Activated CD4-positive, alpha-beta T cell treated with anti-CD3 and anti-CD28 coated beads, Interleukin-2, amount 10 ng/mL, durations not matched to agents 7 days and 5 days (primary cell): ENCODE data around the gene TCEAL7. TPM values are rescaled to one million over a fixed set of nuclear protein-coding genes. Genes with fewer than 3 reads are reported as not detected.
"Not testable (repeated sequence)": the region's sequence is repeated elsewhere in the genome, so short reads cannot be mapped to it uniquely, and the experiment has no call there.

Source experiments
- CTCF ChIA-PET: fragments of 350-600 bp; sonication (Branson Sonifier 250); formaldehyde crosslinking; loops from one replicate; lab custom pipeline; 2021; ENCODE audit warnings: antibody characterized with exemption; lab: Charles Lee
- POLR2A ChIA-PET: fragments of 350-600 bp; sonication (Branson Sonifier 250); formaldehyde crosslinking; loops from one replicate; lab custom pipeline; 2021; ENCODE audit warnings: antibody characterized with exemption; lab: Charles Lee
- DNase-seq: peaks from one replicate; pipeline ENCODE4 v3.0.0-alpha.2; 2020
- H3K27ac Mint-ChIP-seq: one replicate; pipeline ENCODE4 v1.8.0; 2021; ENCODE audit warnings: mild to moderate bottlenecking, moderate library complexity, mixed read lengths
- H3K27me3 Mint-ChIP-seq: one replicate; pipeline ENCODE4 v1.8.0; 2021; ENCODE audit warnings: mixed read lengths
- H3K36me3 Mint-ChIP-seq: one replicate; pipeline ENCODE4 v1.8.0; 2021; ENCODE audit warnings: low read depth, mixed read lengths
- H3K4me1 Mint-ChIP-seq: one replicate; pipeline ENCODE4 v1.8.0; 2021; ENCODE audit warnings: mixed read lengths
- H3K4me3 Mint-ChIP-seq: one replicate; pipeline ENCODE4 v1.8.0; 2021; ENCODE audit warnings: mild to moderate bottlenecking, moderate library complexity, mixed read lengths
- H3K9me3 Mint-ChIP-seq: one replicate; pipeline ENCODE4 v1.8.0; 2021; ENCODE audit warnings: mixed read lengths
- total RNA-seq, 2 experiments: library from RNA; stranded (reverse); gene quantifications; one replicate each; pipeline ENCODE4 v1.2.3, GENCODE V29; 2021

The TCEAL7 gene
- not detected for total RNA-seq

- Mint-ChIP-seq H3K27ac (no peak within 1 kb of the TSS), H3K36me3 (no peaks in the 10 kb centered on the region), H3K27me3 (peaks cover 24% of the 10 kb centered on the region), H3K9me3 (no peaks in the 10 kb centered on the region), H3K4me3 (no peak within 1 kb of the TSS), H3K4me1 (no peaks in the 10 kb centered on the region)
- no peak for DNase-seq
- CTCF ChIA-PET: no interaction called here
- POLR2A ChIA-PET: no interaction called here
Measured at GRCh38 chrX:103329991-103330390, at the start of gene TCEAL7. Gene TCEAL7 (plus strand): TSS chrX:103330239. CDS start chrX:103331404, 1,165 bp downstream.

DNA sequence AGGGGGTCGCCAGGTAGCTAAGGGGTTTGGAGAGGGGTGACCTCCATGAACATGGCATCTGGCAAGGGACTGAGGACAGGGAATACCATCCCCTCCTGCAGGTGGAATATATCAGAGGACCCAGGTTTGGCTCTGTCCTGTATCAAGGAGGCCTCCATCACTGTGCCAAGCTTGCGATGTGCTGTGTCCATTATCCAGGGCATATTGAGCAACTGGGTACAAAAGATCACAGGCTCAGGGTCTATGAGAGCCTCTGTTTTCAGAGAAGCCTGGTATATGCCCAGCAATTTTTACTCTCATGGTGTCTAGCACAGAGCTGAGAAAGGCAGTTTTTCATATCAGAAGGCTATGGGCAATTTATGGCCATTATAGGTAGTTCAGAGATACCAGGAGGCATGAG lies 36.9 kb upstream of the TCEAL7 start:
- Mint-ChIP-seq H3K4me3 (no peak overlapping the region), H3K4me1 (no peaks in the 10 kb centered on the region), H3K27ac (no peak overlapping the region), H3K36me3 (no peaks in the 10 kb centered on the region), H3K27me3 (peaks cover 11% of the 10 kb centered on the region), H3K9me3 (no peaks in the 10 kb centered on the region)
- no peak for DNase-seq
- POLR2A ChIA-PET: no interaction called here
- CTCF ChIA-PET: no interaction called here

- POLR2A ChIA-PET: no interaction called here
- no peaks in the 10 kb centered on the region for H3K27me3 Mint-ChIP-seq
- no peak for DNase-seq
- CTCF ChIA-PET: no interaction called here
- peaks cover 5% of the 10 kb centered on the region for H3K4me1 Mint-ChIP-seq
- H3K27ac Mint-ChIP-seq: no peak overlapping the region
- no peaks in the 10 kb centered on the region for H3K9me3 Mint-ChIP-seq
- H3K4me3 Mint-ChIP-seq: no peak overlapping the region
- no peaks in the 10 kb centered on the region for H3K36me3 Mint-ChIP-seq
Measured at GRCh38 chrX:103304705-103305104, 25.3 kb upstream of the TCEAL7 start.

DNA sequence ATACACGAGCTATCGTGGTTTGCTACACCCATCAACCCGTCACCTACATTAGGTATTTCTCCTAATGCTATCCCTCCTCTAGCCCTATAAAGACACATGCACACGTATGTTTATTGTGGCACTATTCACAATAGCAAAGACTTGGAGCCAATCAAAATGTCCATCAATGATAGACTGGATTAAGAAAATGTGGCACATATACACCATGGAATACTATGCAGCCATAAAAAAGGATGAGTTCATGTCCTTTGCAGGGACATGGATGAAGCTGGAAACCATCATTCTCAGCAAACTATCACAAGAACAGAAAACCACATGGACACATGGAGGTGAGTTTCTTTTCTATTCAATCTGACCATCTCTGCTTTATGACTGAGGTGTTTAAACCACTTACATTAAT lies 24.4 kb upstream of the TCEAL7 start:
- H3K27ac Mint-ChIP-seq, H3K4me3 Mint-ChIP-seq, POLR2A ChIA-PET, H3K27me3 Mint-ChIP-seq, H3K36me3 Mint-ChIP-seq, DNase-seq, H3K9me3 Mint-ChIP-seq, H3K4me1 Mint-ChIP-seq, CTCF ChIA-PET: not testable (repeated sequence)

GRCh38 chrX:103309860-103310554 lies 20.0 kb upstream of the TCEAL7 start:
- CTCF ChIA-PET: no interaction called here
- POLR2A ChIA-PET: no interaction called here
- H3K27me3 Mint-ChIP-seq: peaks cover 1% of the 10 kb centered on the region
- DNase-seq: no peak
- H3K4me3 Mint-ChIP-seq: peak overlapping the region; percentile 40
- H3K9me3 Mint-ChIP-seq: no peaks in the 10 kb centered on the region
- H3K27ac Mint-ChIP-seq: no peak overlapping the region
- H3K4me1 Mint-ChIP-seq: peaks cover 5% of the 10 kb centered on the region
- H3K36me3 Mint-ChIP-seq: no peaks in the 10 kb centered on the region

DNA sequence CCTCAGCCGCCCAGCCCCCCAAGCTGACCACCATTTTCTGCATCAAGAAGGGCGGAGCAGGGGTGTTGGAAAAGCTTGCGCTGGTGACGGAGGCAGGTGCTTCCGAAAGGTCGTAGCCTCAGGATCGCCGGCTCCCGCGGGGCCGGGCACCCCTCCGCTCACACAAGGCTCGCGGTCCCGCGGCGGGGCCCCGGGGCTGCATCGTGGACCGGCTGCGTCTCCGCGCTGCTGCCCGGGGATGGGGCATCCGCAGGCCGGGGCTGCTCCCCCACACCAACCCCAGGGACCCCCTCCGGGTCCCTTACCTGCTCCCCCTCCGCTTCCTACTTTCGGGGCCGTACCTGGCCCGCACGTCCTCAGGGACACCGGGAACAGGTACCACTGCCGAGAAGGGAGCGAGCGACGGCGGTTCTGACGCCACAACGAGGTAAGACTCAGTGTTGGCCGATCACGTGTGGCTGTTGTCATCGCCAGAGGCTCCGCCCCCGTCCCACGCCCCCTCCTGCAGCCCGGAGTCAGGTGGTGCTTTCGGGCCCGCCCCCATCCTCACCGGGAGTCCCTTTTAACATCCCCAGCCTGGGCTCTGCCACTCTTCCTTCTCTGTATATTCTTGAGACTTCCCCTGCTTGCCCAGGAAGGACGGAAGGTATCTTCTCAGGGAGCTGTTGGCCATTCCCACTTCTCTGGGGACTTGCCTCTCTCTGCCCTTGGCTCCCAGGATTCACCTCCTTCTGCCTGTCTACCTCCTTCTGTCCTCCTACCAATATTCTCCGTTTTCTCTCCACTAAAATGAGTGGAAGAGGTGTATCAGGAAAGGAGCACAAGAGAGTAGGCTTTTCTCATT lies 19.3 kb upstream of the TCEAL7 start, which contains the start of gene BEX2:
TSS of gene BEX2 (minus strand) at position 436 of the 844 bp plus-strand sequence. CDS start 1,014 bp downstream, outside the sequence.
- Mint-ChIP-seq H3K27me3 (peaks cover 1% of the 10 kb centered on the region), H3K27ac (no peak within 1 kb of the TSS), H3K4me3 (peak within 1 kb of the TSS; percentile 61), H3K36me3 (no peaks in the 10 kb centered on the region), H3K4me1 (peaks cover 4% of the 10 kb centered on the region), H3K9me3 (no peaks in the 10 kb centered on the region)
- CTCF ChIA-PET: no interaction called here
- POLR2A ChIA-PET: no interaction called here
- DNase-seq: peak; percentile 83

GRCh38 chrX:103311399-103311780 lies 18.6 kb upstream of the TCEAL7 start:
- peaks cover 1% of the 10 kb centered on the region for H3K27me3 Mint-ChIP-seq
- CTCF ChIA-PET: no interaction called here
- H3K36me3 Mint-ChIP-seq: no peaks in the 10 kb centered on the region
- H3K4me3 Mint-ChIP-seq: peak overlapping the region; percentile 61
- no peak for DNase-seq
- H3K27ac Mint-ChIP-seq: no peak overlapping the region
- peaks cover 4% of the 10 kb centered on the region for H3K4me1 Mint-ChIP-seq
- H3K9me3 Mint-ChIP-seq: no peaks in the 10 kb centered on the region
- POLR2A ChIA-PET: no interaction called here

GRCh38 chrX:103330681-103331288 lies 746 bp downstream of the TCEAL7 start:
- Mint-ChIP-seq H3K27me3 (peaks cover 27% of the 10 kb centered on the region), H3K27ac (no peak overlapping the region), H3K9me3 (no peaks in the 10 kb centered on the region), H3K4me3 (no peak overlapping the region), H3K4me1 (no peaks in the 10 kb centered on the region), H3K36me3 (no peaks in the 10 kb centered on the region)
- ChIA-PET POLR2A (no interaction called here), CTCF (no interaction called here)
- DNase-seq: no peak

DNA sequence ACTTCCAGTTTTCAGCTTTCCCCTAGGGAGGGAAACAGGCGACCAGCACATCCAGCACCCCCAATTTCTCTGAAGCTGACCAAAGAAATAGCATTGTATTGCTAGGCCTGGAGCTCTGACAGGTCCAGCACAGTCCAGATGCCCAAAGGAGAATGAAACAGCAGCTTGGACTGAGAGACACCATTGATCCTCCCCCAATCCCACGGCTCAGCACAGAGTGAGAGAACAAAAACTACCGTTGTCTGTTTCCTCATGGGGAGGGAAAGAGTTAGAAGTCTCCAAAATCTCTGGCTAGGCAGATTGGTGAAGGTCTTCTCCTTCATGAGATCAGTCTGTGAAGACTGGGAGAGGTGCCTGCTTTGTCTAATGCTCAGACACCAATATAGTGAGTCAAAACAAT lies 8.6 kb downstream of the TCEAL7 start:
- Mint-ChIP-seq H3K36me3 (no peaks in the 10 kb centered on the region), H3K9me3 (no peaks in the 10 kb centered on the region), H3K27me3 (peaks cover 9% of the 10 kb centered on the region), H3K4me3 (no peak overlapping the region), H3K4me1 (peaks cover 3% of the 10 kb centered on the region), H3K27ac (no peak overlapping the region)
- ChIA-PET POLR2A (no interaction called here), CTCF (interaction anchor here (1.2 kb wide), 1 partner anchor 125 kb away, joined by 4 read pairs; no protein-coding TSS in a partner anchor)
- no peak for DNase-seq

DNA sequence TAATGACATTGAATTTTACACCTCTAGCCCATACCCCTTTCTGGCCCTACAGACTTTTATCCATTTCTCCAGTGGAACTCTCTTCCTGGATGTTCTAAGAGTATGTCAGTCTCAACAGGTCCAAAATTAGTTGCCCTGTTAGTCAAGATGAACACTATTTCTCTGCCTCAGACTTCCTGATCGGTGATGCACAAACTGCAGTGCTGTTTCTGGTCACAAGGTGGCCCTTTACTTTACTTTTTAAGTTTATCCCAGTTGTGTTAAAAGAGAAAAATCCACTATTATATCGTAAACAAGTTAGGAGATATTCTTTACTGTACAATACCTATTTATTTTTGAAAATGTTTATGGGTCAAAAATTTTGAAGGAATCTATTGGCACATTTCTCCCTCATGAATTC lies 13.1 kb downstream of the TCEAL7 start:
- Mint-ChIP-seq H3K9me3 (no peaks in the 10 kb centered on the region), H3K27me3 (peaks cover 2% of the 10 kb centered on the region), H3K4me1 (peaks cover 3% of the 10 kb centered on the region), H3K4me3 (no peak overlapping the region), H3K36me3 (no peaks in the 10 kb centered on the region), H3K27ac (no peak overlapping the region)
- ChIA-PET CTCF (no interaction called here), POLR2A (no interaction called here)
- DNase-seq: peak; percentile 38

- no peaks in the 10 kb centered on the region for H3K36me3 Mint-ChIP-seq
- peaks cover 2% of the 10 kb centered on the region for H3K27me3 Mint-ChIP-seq
- H3K9me3 Mint-ChIP-seq: no peaks in the 10 kb centered on the region
- CTCF ChIA-PET: no interaction called here
- no peak for DNase-seq
- POLR2A ChIA-PET: no interaction called here
- H3K27ac Mint-ChIP-seq: no peak overlapping the region
- H3K4me1 Mint-ChIP-seq: peaks cover 3% of the 10 kb centered on the region
- H3K4me3 Mint-ChIP-seq: no peak overlapping the region
Measured at GRCh38 chrX:103344606-103345005, 14.6 kb downstream of the TCEAL7 start.

GRCh38 chrX:103347682-103348397 lies 17.8 kb downstream of the TCEAL7 start:
- Mint-ChIP-seq H3K4me3 (no peak overlapping the region), H3K4me1 (peaks cover 3% of the 10 kb centered on the region), H3K27me3 (no peaks in the 10 kb centered on the region), H3K36me3 (no peaks in the 10 kb centered on the region), H3K27ac (no peak overlapping the region), H3K9me3 (no peaks in the 10 kb centered on the region)
- no peak for DNase-seq
- CTCF ChIA-PET: no interaction called here
- POLR2A ChIA-PET: no interaction called here
